PFSK-1 (cell line): ENCODE measurements around the gene CD44.

Experiments
- FOXP2 ChIP-seq: optimal IDR thresholded peaks from 2 replicates; pipeline ENCODE3; 2011; ENCODE audit warnings: borderline replicate concordance, control low read depth, inconsistent platforms; ENCODE audit not compliant: insufficient read depth; ENCODE audit errors: extremely low read length, extremely low read depth
- POLR2AphosphoS5 ChIP-seq: IDR thresholded peaks from 2 replicates; pipeline ENCODE4 v1.6.1; 2012; ENCODE audit warnings: low read depth, mild to moderate bottlenecking, control low read depth, low read length, moderate library complexity
- TAF1 ChIP-seq: IDR thresholded peaks from 2 replicates; pipeline ENCODE4 v1.6.1; 2012; ENCODE audit warnings: low read length, control low read depth, borderline replicate concordance; ENCODE audit not compliant: insufficient read depth

DNA sequence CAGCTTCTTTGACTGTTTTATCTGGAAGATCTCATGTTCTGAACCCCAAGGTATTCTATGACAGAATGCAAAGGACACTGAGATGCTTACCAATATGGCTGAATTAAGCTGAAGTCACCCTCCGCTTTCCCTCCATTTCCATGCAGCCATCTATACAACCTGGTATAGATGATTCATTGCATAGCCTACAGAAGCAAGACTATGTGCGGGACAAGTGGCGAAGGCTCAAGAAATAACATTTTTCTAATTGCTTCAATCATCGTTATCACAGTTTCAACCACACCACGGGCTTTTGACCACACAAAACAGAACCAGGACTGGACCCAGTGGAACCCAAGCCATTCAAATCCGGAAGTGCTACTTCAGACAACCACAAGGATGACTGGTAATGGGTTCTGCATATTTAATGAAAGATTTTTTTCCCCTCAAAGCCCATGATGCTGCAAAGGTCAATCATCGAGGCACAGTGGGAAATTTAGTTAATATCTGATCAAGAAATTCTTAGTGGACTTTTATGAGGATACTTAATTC is 61.9 kb downstream of the CD44 start:
- no peak for TF ChIP-seq TAF1
- no peak for TF ChIP-seq POLR2AphosphoS5
- TF ChIP-seq FOXP2, result no peak
